ENCODE data around the gene TMEM100.
A peak's percentile ranks its signal among the peaks of the same experiment; 100 is the strongest.

TMEM100 gene

DNA sequence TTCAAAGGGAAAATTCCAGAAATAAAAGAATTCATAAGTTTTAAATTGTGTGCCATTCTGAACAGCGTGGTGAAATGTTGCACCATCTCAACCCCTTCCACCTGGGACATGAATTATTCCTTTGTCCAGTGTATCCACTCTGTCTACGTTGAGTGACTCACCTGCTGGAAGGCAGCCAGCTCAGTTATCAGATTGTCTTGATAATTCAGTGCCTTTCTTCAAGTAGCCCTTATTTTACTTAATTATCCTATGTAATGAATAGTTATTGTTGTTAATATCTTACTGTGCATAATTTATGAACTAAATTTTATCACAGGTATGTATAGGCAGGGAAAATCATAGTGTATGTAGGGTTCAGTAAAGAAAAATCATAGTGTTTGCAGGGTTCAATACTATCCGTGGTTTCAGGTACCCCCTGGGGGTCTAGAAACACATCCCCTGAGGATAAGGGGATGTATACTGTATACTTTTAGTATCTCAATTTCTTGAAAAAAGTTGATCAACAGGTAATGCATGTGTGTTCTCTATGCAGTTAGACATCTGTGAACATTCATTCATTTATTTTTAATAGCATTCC, 20.5 kb upstream of the TMEM100 start:
- peak; percentile 17 to 76 for DNase-seq

- DNase-seq, result no peak
Observed at GRCh38 chr17:55742272-55743102, 19.8 kb upstream of the TMEM100 start.

DNA sequence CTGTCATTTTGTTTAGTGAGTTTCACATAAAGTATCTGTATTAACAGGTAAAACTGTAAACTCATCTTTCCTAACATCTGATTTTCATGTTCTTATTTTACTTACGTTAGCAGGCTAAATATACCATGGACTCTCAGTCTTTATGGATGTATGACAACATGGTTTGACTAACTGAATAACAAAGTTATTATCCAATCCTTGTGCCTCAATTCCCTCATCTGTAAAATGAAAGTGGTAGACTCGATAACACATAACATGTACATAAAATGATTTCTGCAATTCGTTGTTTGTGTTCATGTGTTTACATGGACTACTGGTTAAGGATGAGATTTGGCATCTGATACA, 18.7 kb upstream of the TMEM100 start:
- DNase-seq, result no peak

DNA sequence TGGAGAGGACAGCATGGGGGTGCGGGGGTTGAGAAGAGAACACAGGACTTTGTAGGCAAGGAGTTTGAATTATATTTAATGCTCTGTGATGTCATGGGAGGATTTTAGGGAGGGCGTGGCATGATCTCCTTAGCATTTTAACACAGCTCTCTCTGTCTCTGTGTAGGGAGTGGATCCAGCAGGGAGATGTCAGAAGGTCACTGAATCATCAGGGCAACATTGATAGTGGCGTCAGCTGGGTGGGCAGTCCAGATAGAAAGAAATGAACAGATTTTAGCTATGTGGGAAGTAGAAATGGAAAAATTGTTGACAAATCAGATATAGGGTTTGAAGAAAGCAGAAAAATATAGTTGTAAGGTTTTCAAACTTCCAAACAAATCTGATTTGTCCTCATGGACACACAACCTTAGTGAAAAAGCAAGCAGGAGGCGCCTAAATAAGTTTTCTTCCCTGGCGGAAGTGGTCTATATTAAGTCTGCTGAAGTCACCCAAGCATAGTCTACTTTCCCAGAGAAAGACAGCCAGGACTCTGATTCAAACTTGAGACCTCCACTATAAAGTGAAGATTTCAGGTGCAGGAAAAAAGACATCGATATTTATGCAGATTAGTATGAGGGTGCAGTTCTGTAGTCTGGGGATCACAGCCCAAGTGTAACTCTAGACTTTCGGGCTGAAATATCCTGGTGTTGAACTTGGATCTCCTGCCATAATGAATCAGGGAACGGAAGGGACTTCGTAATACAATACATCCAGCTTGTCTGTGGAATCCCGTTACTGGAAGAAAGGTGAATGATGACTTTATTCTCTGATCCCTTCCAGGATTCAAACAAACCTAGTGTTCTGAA, 18.1 kb upstream of the TMEM100 start:
- no peak for DNase-seq

GRCh38 chr17:55737976-55738501, 15.4 kb upstream of the TMEM100 start:
- DNase-seq, result no peak

DNA sequence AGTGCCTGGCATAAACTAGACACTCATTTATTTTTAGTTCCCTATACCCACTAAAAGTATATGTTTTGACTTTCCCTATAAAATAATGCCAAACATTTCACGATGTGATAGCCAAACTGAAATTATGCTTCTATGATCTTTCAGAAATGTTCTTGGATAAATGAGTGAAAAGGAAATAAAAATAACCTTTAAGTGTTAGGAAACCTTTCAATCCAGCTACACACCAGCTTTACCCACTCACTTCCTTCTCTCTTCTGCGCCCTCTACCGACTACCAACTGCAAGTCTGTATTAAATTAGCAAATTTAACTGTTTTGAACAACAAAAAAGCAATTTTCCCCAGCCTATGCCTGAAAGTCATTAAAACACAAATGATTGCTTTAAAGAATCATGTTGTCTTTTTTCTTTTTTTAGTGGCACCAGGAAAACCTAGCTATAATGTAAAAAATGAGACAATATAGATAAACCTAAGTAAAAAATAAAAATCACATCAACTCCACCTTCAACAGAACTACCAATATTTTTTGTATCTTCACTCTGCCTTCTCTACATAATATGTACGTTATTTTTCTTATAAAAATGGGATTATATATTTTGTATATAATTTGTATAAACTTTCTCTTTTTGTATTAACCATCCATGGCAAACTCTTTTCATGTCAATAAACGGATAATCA, 13.2 kb upstream of the TMEM100 start:
- DNase-seq, result no peak

GRCh38 chr17:55734128-55734781, 11.6 kb upstream of the TMEM100 start:
- DNase-seq, result no peak

- DNase-seq, result no peak
Observed at GRCh38 chr17:55731586-55732250, 9.1 kb upstream of the TMEM100 start.

DNA sequence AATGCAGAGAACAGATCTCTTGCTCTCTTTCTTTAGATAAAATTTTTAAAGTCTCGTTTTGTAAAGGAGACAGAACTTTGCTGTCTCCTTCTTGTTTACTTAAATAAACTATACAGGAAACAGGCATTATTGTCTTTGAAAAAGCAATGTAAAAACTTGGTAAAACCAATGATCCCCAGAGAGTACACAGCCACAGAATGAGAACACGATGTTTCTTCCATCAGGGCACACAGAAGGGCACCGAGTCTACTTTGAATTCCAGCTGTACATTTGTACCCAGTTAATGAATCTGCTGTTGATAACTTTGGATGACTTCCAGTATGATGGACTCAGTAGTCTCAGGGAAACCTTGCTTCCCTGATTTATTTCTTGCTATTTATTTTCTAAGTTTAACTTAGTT, 8.1 kb upstream of the TMEM100 start:
- DNase-seq, result no peak

GRCh38 chr17:55730380-55730779, 7.7 kb upstream of the TMEM100 start:
- no peak for DNase-seq

GRCh38 chr17:55729484-55729883, 6.8 kb upstream of the TMEM100 start:
- DNase-seq, result no peak

DNA sequence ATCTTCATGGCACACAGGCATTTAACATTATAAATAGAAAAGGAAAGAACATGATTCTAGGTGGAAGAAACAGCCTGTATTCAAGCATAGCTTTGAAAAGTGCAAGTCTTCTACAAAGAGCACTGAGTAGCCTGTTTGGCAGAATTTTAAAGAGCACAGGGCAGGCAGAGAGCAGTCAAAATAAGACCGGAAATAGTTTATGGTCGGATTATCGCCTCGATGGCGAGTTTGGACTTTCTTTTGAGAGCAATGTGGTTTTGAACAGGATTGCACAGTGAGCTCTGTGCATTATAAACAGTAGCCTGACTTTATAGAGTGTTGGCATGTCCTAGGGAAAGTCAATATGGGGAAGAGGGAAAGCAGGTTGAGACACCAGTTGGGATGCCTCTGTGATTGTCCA, 6.2 kb upstream of the TMEM100 start:
- DNase-seq, result no peak

GRCh38 chr17:55728361-55728760, 5.7 kb upstream of the TMEM100 start:
- DNase-seq, result no peak

DNA sequence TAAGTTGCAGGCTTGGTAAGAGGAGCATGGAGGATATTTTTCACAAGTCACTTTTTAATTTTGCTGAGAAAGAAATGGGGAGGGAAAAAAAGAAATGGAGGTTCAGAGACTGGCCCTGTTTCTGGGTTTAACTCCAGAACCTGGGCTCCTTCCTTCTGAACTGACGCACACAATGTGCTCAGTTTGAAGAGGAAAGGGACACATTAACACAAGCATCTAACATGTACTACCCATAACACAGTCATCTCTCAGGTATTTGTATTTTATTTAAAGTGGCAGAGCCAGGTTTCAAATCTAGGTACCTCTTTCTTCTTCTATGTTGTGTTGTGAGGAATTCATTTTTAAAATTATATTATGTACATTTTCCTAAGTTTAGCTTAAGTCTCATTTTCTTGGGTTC, 5.3 kb upstream of the TMEM100 start:
- DNase-seq, result no peak

- no peak for DNase-seq
Observed at GRCh38 chr17:55727275-55727674, 4.6 kb upstream of the TMEM100 start.

- DNase-seq, result no peak
Observed at GRCh38 chr17:55726440-55726839, 3.8 kb upstream of the TMEM100 start.

GRCh38 chr17:55723488-55723848, 804 bp upstream of the TMEM100 start:
- no peak for DNase-seq

DNA sequence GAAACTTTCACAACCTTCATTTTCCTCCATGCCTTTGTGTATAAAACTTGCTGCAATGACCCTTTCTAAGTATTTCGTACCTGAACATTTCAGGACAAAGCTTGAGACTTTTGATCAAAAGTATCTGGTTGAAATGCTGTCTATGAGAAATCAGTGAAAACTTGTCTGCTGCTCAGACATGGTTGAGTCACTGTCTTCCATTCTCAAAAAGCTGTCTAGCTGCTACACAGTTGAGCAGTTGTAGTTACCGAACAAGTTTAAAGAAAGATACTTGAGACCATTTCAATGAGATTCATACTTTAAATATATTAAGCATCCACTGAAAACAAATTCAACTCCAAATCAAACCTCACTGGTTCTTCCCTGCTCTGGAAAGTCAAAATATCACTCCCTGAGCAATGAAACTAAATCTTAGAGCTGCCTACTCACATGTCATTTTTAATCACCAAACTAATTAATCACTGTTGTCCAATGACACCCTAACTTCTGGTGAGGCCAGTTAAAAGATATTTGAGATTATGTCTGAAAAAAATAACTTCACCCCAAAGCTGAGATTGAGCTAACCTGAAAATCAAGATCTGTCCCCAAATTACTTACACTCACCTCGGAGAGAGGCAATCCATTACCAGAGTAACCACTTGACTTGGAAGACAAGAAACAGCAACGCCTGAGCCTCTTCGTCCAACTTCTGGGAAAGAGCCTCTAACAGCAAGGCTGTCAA, 488 bp downstream of the TMEM100 start:
- no peak for DNase-seq

DNA sequence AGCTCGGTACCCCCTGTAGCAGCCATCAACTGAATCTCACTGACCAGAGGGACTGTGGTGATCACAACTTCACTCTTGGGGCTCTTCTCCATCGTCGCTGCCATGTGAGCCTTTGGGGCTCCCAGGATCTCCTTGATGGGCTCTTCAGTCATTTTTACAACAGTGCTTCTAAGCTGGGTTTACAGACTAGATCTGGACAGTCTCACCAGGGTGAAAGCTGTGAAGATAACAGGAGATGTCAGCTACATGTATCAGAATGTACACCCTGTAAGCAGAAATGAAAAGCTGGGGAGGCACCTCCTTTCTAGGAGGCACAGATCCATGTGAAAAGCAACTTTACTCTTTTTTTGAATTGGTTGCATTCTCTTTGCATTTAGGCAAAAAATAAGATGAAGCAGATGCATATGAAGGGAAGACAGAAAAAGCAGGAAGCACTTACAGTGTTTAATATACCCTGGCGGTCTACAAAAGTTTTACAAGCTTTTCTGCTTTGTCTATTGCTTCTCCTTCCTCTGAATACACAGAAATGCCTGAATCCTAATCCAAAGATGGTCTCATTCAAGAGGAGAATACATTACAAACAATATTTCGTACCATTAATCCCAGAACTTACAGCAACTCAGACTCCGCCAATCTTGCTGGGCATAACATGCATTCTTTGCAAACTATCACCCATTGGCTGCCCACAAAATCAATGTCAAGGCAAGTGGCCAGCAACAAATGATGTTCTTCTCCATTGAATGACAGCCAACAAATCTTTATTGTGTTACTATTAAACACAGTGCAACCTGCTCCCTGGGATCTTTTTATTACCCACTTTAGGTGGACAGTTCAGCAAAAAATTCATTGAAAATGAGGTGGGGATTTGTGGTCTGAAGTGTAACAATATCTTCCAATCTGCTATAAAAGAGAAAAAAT, 1.5 kb downstream of the TMEM100 start:
- no peak for DNase-seq
